ENCODE measurements around the gene HNF4A.

DNA sequence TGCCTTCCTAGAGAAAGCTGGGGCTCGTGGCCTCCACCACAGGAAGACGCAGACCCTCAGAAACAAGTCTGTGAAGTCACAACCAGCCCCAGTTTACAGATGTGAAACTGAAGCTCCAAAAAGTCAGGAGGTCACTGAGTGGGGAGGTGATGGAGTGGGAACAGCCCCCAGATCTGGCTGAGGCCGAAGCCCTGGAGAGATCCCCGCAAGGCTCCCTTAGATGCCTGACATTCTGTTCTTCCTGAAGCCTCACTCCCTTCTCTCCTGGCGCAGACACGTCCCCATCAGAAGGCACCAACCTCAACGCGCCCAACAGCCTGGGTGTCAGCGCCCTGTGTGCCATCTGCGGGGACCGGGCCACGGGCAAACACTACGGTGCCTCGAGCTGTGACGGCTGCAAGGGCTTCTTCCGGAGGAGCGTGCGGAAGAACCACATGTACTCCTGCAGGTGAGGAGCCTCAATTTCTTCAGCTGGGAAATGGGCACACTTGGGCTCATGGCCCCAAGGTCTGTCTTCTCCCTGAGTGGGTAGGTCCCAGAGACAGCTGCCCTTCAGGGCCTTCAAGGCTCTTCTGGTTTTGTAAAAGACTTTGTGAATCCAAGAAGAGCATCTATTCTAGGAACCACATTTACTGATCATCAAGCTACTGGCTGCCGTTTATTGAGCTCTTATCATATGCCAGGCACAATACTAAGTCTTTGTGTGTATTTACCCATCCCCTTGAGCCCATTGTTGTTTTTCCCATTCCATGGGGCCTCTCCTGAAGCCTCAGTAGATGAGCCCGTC lies 50.5 kb downstream of the HNF4A start:
- TF ChIP-seq EZH2 (IDR thresholded peaks at IDR 0.05; ENCODE audit: borderline replicate concordance, low read depth, low read length, severe bottlenecking), result no peak
- TF ChIP-seq, protein P1, sequence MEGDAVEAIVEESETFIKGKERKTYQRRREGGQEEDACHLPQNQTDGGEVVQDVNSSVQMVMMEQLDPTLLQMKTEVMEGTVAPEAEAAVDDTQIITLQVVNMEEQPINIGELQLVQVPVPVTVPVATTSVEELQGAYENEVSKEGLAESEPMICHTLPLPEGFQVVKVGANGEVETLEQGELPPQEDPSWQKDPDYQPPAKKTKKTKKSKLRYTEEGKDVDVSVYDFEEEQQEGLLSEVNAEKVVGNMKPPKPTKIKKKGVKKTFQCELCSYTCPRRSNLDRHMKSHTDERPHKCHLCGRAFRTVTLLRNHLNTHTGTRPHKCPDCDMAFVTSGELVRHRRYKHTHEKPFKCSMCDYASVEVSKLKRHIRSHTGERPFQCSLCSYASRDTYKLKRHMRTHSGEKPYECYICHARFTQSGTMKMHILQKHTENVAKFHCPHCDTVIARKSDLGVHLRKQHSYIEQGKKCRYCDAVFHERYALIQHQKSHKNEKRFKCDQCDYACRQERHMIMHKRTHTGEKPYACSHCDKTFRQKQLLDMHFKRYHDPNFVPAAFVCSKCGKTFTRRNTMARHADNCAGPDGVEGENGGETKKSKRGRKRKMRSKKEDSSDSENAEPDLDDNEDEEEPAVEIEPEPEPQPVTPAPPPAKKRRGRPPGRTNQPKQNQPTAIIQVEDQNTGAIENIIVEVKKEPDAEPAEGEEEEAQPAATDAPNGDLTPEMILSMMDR (IDR thresholded peaks at IDR 0.05; ENCODE audit: borderline replicate concordance, extremely low read depth, low read length, poor library complexity, severe bottlenecking), result no peak
